GM12878 (cell line): Measurements from ENCODE around the gene NPR2. TPM values are rescaled to one million over a fixed set of nuclear protein-coding genes. Genes with fewer than 3 reads are reported as not detected.
A peak's percentile ranks its signal among the peaks of the same experiment; 100 is the strongest.

Experiments
- ATAC-seq: fragments of 200-7000 bp; cut with Tn5 transposase; 3 replicates; pipeline ENCODE4 v1.9.1; 2020; ENCODE audit warnings: mild to moderate bottlenecking, moderate library complexity
- BruUV-seq: library from RNA; stranded (reverse); fragments of 400-500 nt; replicated peaks from 2 replicates; lab custom pipeline; 2021; lab: Mats Ljungman, UMichigan
- CTCF ChIA-PET: fragments of 300-600 bp; sonication (Branson Sonifier 250); formaldehyde crosslinking; extraction: SDS; loops from one replicate; lab custom pipeline; 2021; ENCODE audit warnings: inconsistent platforms; lab: Yijun Ruan, JAX
- POLR2A ChIA-PET: fragments of 350-600 bp; formaldehyde crosslinking; extraction: SDS; loops from one replicate; lab custom pipeline; 2021; ENCODE audit warnings: inconsistent platforms; lab: Charles Lee
- RAD21 ChIA-PET: fragments of 300-600 bp; sonication (Branson Sonifier 250); formaldehyde crosslinking; loops from one replicate; lab custom pipeline; 2023; ENCODE audit warnings: antibody characterized with exemption; ENCODE audit not compliant: unreplicated experiment; lab: Charles Lee
- SMC1A ChIA-PET: fragments of 300-600 bp; sonication (Branson Sonifier 250); formaldehyde crosslinking; loops from one replicate; lab custom pipeline; 2023; ENCODE audit not compliant: unreplicated experiment, uncharacterized antibody; lab: Charles Lee
- DNase-seq: peaks from one replicate; pipeline ENCODE4 v3.0.0-alpha.2; 2011; ENCODE audit warnings: low read depth, low spot score
- FAIRE-seq: peaks from 3 replicates; lab custom pipeline; 2011; peaks lifted over from hg19 to GRCh38; lab: Jason Lieb, UNC
- H2AFZ ChIP-seq: 2 replicates; pipeline ENCODE4 v1.6.0; 2011; ENCODE audit warnings: low read depth, low read length, control low read depth; ENCODE audit not compliant: control insufficient read depth
- H3K27ac ChIP-seq: 2 replicates; pipeline ENCODE4 v1.5.1; 2011; ENCODE audit warnings: control low read depth; ENCODE audit not compliant: control insufficient read depth, insufficient read depth
- H3K27me3 ChIP-seq, 2 experiments: replicated peaks in 1 of 2; 2 replicates each; pipeline versions ENCODE4 v1.6.0 to v1.6.1; 2011; ENCODE audit warnings: low read length in 1 of 2; ENCODE audit not compliant: control insufficient read depth in 2 of 2, insufficient read depth in 2 of 2
- H3K36me3 ChIP-seq, 2 experiments: 2 replicates each; pipeline ENCODE4 v1.5.1; 2011; ENCODE audit warnings: low read length in 1 of 2; ENCODE audit not compliant: control insufficient read depth in 2 of 2, insufficient read depth in 2 of 2
- H3K4me1 ChIP-seq: 2 replicates; pipeline ENCODE4 v1.6.1; 2011; ENCODE audit warnings: mild to moderate bottlenecking, low read length, moderate library complexity, mixed read lengths; ENCODE audit not compliant: control insufficient read depth, insufficient read depth
- H3K4me2 ChIP-seq: 2 replicates; pipeline ENCODE4 v1.6.0; 2011; ENCODE audit warnings: control low read depth; ENCODE audit not compliant: control insufficient read depth, insufficient read depth
- H3K4me3 ChIP-seq: fragments of 200-600 bp; sonication (generic); 2 replicates; pipeline ENCODE4 v1.5.1; 2016
- H3K79me2 ChIP-seq: 2 replicates; pipeline ENCODE4 v1.6.0; 2011; ENCODE audit warnings: low read length; ENCODE audit not compliant: control insufficient read depth, insufficient read depth
- H3K9ac ChIP-seq: 2 replicates; pipeline ENCODE4 v1.8.0; 2011; ENCODE audit warnings: low read length, control low read depth, mixed read lengths; ENCODE audit not compliant: control insufficient read depth, insufficient read depth
- H3K9me3 ChIP-seq: replicated peaks from 3 replicates; pipeline ENCODE4 v1.5.1; 2011; ENCODE audit warnings: mild to moderate bottlenecking, low read length; ENCODE audit not compliant: control insufficient read depth, insufficient read depth
- H4K20me1 ChIP-seq: 2 replicates; pipeline ENCODE4 v1.6.0; 2011; ENCODE audit not compliant: control insufficient read depth, insufficient read depth
- CREM ChIP-seq: IDR thresholded peaks from 2 replicates; pipeline ENCODE4 v1.6.1; 2014; ENCODE audit warnings: antibody characterized with exemption, low read depth
- E2F4 ChIP-seq: IDR thresholded peaks from 2 replicates; pipeline ENCODE4 v1.6.1; 2012; ENCODE audit warnings: low read depth, low read length, improper control_type of control experiment
- E2F8 ChIP-seq: fragments of 450-650 bp; IDR thresholded peaks from 2 replicates; pipeline ENCODE4 v1.6.1; 2018; ENCODE audit warnings: mild to moderate bottlenecking, low read depth, moderate library complexity; ENCODE audit not compliant: partially characterized antibody
- MEF2A ChIP-seq: IDR thresholded peaks from 2 replicates; pipeline ENCODE4 v1.6.1; 2011; ENCODE audit warnings: low read depth, mild to moderate bottlenecking, low read length, moderate library complexity; ENCODE audit not compliant: insufficient read depth
- MTA3 ChIP-seq: IDR thresholded peaks from 2 replicates; pipeline ENCODE4 v1.6.1; 2012; ENCODE audit warnings: low read length, inconsistent platforms, borderline replicate concordance
- RELA ChIP-seq: fragments of 450-650 bp; IDR thresholded peaks from 2 replicates; pipeline ENCODE4 v1.8.0; 2014; ENCODE audit warnings: borderline replicate concordance; ENCODE audit not compliant: partially characterized antibody
- RFX5 ChIP-seq: IDR thresholded peaks from 2 replicates; pipeline ENCODE4 v1.6.1; 2011; ENCODE audit warnings: low read depth, low read length, improper control_type of control experiment
- RUNX3 ChIP-seq: IDR thresholded peaks from 2 replicates; pipeline ENCODE4 v1.6.1; 2012; ENCODE audit warnings: low read length, inconsistent platforms
- ZBTB11 ChIP-seq: fragments of 450-650 bp; formaldehyde crosslinking; IDR thresholded peaks from 2 replicates; pipeline ENCODE4 v1.5.0; 2022; ENCODE audit warnings: mild to moderate bottlenecking, missing genetic modification characterization
- WGBS: methylation state at CpG from one replicate; pipeline ENCODE4 v1.1.6; 2016; ENCODE audit warnings: low lambda C conversion rate; ENCODE audit not compliant: insufficient replicate concordance, insufficient coverage; ENCODE audit errors: missing lambda C conversion rate; 5-methylcytosine and 5-hydroxymethylcytosine counted together
- in situ Hi-C: fragments of 300-500 bp; cut with MboI; formaldehyde crosslinking; loops from 9 replicates; pipeline ENCODE4 v1.14.3; 2018; ENCODE audit warnings: mixed read lengths
- intact Hi-C: fragments of 100-400 bp; cut with micrococcal nuclease; formaldehyde crosslinking; loops from one replicate; pipeline ENCODE4 v1.14.2; 2022; ENCODE audit not compliant: unreplicated experiment
- polyA plus RNA-seq, 11 experiments: library from polyadenylated mRNA; depleted of rRNA in 4 of 11; unstranded in 6 of 11; stranded (reverse) in 5 of 11; fragments of >200 nt; fragmentation: Nextera tagmentation in 4 of 11; fragmentation: Illumina TruSeq in 1 of 11; extraction: Ambion mirVana in 4 of 11; extraction: Trizol in 1 of 11; gene quantifications; 1 replicate in 1 of 11; 2 replicates in 10 of 11; pipeline versions ENCODE4 v1.2.1 to v1.2.3, GENCODE V29; 2011 to 2016; ENCODE audit warnings: inconsistent platforms in 2 of 11, missing spikeins in 2 of 11, low read depth in 1 of 11
- total RNA-seq, 4 experiments: library from RNA; depleted of rRNA in 3 of 4; stranded (reverse); fragments of >200 nt in 3 of 4; fragmentation: Illumina TruSeq in 1 of 4; extraction: Trizol in 1 of 4; gene quantifications; 2 replicates each; pipeline versions ENCODE4 v1.2.1 to v1.2.3, GENCODE V29; 2013 to 2021

The NPR2 gene
- total and polyA plus RNA-seq, 10 of the 15 experiments (the other 5 are each of a cell fraction or from before 2014, with no cell fraction given): 2.0 to 20.9 (median 6.8) TPM

GRCh38 chr9:35756275-35757225, 34.8 kb upstream of the NPR2 start (continued):
- TF ChIP-seq ZBTB11 (CRISPR knock-in tag): no peak
- TF ChIP-seq RELA: peak; percentile 16

- Histone ChIP-seq H3K4me2 (peak overlapping the region; percentile 90), H3K9ac (peak overlapping the region; percentile 97), H4K20me1 (no peaks in the 10 kb centered on the region), H3K4me1 (peaks cover 22% of the 10 kb centered on the region), H2AFZ (peak overlapping the region; percentile 87), H3K9me3 (no peaks in the 10 kb centered on the region), H3K27ac (peak overlapping the region; percentile 98), H3K36me3 (peaks cover 1 to 11% of the 10 kb centered on the region in 2 experiments; a peak in 3 of 4 replicates), H3K4me3 (peak overlapping the region; percentile 87), H3K79me2 (peaks cover 33% of the 10 kb centered on the region), H3K27me3 (no peaks in the 10 kb centered on the region)
- ATAC-seq (peak; percentile 79), DNase-seq (no peak), FAIRE-seq (peak; percentile 86)
- no TSS peak for BruUV-seq
- RAD21 ChIA-PET: interaction anchor here (1.0 to 1.6 kb wide), 5 partner anchors 9 to 110 kb away, joined by 3 to 9 read pairs (median 6); partner anchors contain the start of genes CCDC107, GBA2, RGP1 and RMRP
- in situ Hi-C loops (no loop called here), intact Hi-C loops (loop anchor here (2.0 kb wide), 1 partner anchor 25 kb away; the partner anchor contains the start of genes CREB3 and TLN1)
- POLR2A ChIA-PET: interaction anchor here (0.7 to 1.5 kb wide), 9 partner anchors 9 to 99 kb away, joined by 3 to 7 read pairs (median 4); partner anchors contain the start of genes CCDC107, CREB3, HINT2 and RMRP
- 3% methylated on average over 20 of the region's 20 CpGs for WGBS
- CTCF ChIA-PET: interaction anchor here (0.6 to 2.0 kb wide), 26 partner anchors 10 to 706 kb away, joined by 3 to 27 read pairs (median 6); partner anchors contain the start of genes CCDC107, HINT2, RMRP and SPAG8
- SMC1A ChIA-PET: interaction anchor here (0.7 to 2.2 kb wide), 8 partner anchors 9 to 125 kb away, joined by 3 to 11 read pairs (median 3); partner anchors contain the start of genes ARHGEF39, CCDC107, GBA2 and RGP1
- TF ChIP-seq E2F8 (peak; percentile 61), MTA3 (peak; percentile 64; the same call in 1 of the 2 replicates), RFX5 (no peak), E2F4 (no peak), MEF2A (no peak), CREM (peak; percentile 26; the same call in 1 of the 2 replicates), RUNX3 (peak; percentile 40)
These were observed 34.0 kb upstream of the NPR2 start for GRCh38 chr9:35757226-35757891.
